T-helper 1 cell treated with Interleukin-12 subunit alpha and Interleukin-12 subunit beta and Interleukin-4 antibody, amounts not matched to agents 30 μg/mL and 1 μg/mL, for 36 hours (primary cell): ENCODE data around the gene CDKL1.

Experiments
- H3K27ac Mint-ChIP-seq: one replicate; pipeline ENCODE4 v1.8.0; 2021; ENCODE audit warnings: mild to moderate bottlenecking, mixed read lengths
- H3K27me3 Mint-ChIP-seq: one replicate; pipeline ENCODE4 v1.8.0; 2021; ENCODE audit warnings: low read depth, mixed read lengths
- H3K36me3 Mint-ChIP-seq: one replicate; pipeline ENCODE4 v1.8.0; 2021; ENCODE audit warnings: low read depth, mixed read lengths
- H3K4me1 Mint-ChIP-seq: one replicate; pipeline ENCODE4 v1.8.0; 2021; ENCODE audit warnings: low read depth, mixed read lengths
- H3K4me3 Mint-ChIP-seq: one replicate; pipeline ENCODE4 v1.8.0; 2021; ENCODE audit warnings: mild to moderate bottlenecking, moderate library complexity, mixed read lengths
- H3K9me3 Mint-ChIP-seq: one replicate; pipeline ENCODE4 v1.8.0; 2021; ENCODE audit warnings: mixed read lengths

CDKL1 gene

GRCh38 chr14:50396631-50397389 lies at the start of gene CDKL1:
Gene CDKL1, minus strand, starts transcription at chr14:50396881. Its CDS starts 1,013 bp downstream, at chr14:50395868.
- Mint-ChIP-seq H3K27me3 (peaks cover 28% of the 10 kb centered on the region), H3K4me3 (peak within 1 kb of the TSS; percentile 78), H3K9me3 (no peaks in the 10 kb centered on the region), H3K4me1 (peaks cover 7% of the 10 kb centered on the region), H3K27ac (no peak within 1 kb of the TSS), H3K36me3 (no peaks in the 10 kb centered on the region)

- H3K36me3 Mint-ChIP-seq: peaks cover 39% of the 10 kb centered on the region
- no peaks in the 10 kb centered on the region for H3K4me1 Mint-ChIP-seq
- peaks cover 12% of the 10 kb centered on the region for H3K9me3 Mint-ChIP-seq
- no peaks in the 10 kb centered on the region for H3K27me3 Mint-ChIP-seq
- no peak overlapping the region for H3K4me3 Mint-ChIP-seq
- no peak overlapping the region for H3K27ac Mint-ChIP-seq
These were observed 37.8 kb upstream of the CDKL1 start for GRCh38 chr14:50434528-50434927.

- no peaks in the 10 kb centered on the region for H3K27me3 Mint-ChIP-seq
- no peak overlapping the region for H3K4me3 Mint-ChIP-seq
- peaks cover 5% of the 10 kb centered on the region for H3K9me3 Mint-ChIP-seq
- H3K27ac Mint-ChIP-seq: no peak overlapping the region
- H3K4me1 Mint-ChIP-seq: no peaks in the 10 kb centered on the region
- peaks cover 37% of the 10 kb centered on the region for H3K36me3 Mint-ChIP-seq
These were observed 35.5 kb upstream of the CDKL1 start for GRCh38 chr14:50432131-50432530.

- Mint-ChIP-seq H3K36me3 (peaks cover 9% of the 10 kb centered on the region), H3K27me3 (no peaks in the 10 kb centered on the region), H3K9me3 (no peaks in the 10 kb centered on the region), H3K4me3 (no peak overlapping the region), H3K4me1 (no peaks in the 10 kb centered on the region), H3K27ac (no peak overlapping the region)
These were observed 29.1 kb upstream of the CDKL1 start for GRCh38 chr14:50425816-50426215.

GRCh38 chr14:50425105-50425504 lies 28.4 kb upstream of the CDKL1 start:
- no peak overlapping the region for H3K4me3 Mint-ChIP-seq
- H3K27me3 Mint-ChIP-seq: no peaks in the 10 kb centered on the region
- H3K4me1 Mint-ChIP-seq: no peaks in the 10 kb centered on the region
- H3K27ac Mint-ChIP-seq: no peak overlapping the region
- H3K9me3 Mint-ChIP-seq: no peaks in the 10 kb centered on the region
- H3K36me3 Mint-ChIP-seq: peaks cover 9% of the 10 kb centered on the region

GRCh38 chr14:50423529-50423928 lies 26.8 kb upstream of the CDKL1 start:
- Mint-ChIP-seq H3K4me1 (no peaks in the 10 kb centered on the region), H3K9me3 (no peaks in the 10 kb centered on the region), H3K4me3 (no peak overlapping the region), H3K36me3 (peaks cover 4% of the 10 kb centered on the region), H3K27me3 (no peaks in the 10 kb centered on the region), H3K27ac (no peak overlapping the region)

DNA sequence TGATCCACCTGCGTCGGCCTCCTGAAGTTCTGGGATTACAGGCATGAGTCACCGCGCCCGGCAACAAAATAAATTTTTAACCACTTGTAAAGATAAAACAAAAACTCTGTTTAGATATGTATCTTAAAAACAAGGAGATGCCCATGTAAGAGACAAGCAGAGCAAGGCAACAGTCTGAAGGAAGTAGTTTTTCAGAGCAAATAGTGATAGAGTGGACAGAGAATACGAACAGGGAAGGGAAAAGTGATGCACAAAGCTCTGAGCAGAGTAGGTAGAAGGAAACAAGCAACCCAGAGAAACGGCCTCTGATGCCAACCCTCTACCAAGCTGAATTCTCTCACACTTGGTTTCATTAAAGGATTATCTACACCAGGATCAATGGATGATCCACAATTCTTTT lies 24.8 kb upstream of the CDKL1 start:
- H3K9me3 Mint-ChIP-seq: no peaks in the 10 kb centered on the region
- H3K27me3 Mint-ChIP-seq: no peaks in the 10 kb centered on the region
- H3K36me3 Mint-ChIP-seq: peaks cover 11% of the 10 kb centered on the region
- no peak overlapping the region for H3K4me3 Mint-ChIP-seq
- no peak overlapping the region for H3K27ac Mint-ChIP-seq
- H3K4me1 Mint-ChIP-seq: peaks cover 5% of the 10 kb centered on the region

DNA sequence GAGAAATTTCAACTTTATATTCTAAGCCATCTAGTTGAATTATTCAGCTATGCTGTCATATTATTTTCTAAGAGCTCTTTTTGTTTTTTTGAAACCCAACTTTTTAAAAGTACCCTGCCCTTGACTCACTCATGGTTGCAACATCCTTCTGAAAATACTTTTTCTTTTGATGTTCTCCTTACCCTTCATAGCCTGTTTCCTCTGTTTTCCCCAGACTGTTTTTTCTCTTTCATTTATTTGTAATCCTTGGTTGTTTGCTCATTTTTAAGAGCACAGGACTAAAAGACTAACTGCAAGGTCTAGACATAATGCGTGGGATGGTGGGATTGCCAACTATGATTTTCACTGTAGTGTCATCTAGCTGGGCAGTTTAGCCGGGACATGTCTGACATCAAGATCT lies 21.2 kb upstream of the CDKL1 start:
- Mint-ChIP-seq H3K27me3 (no peaks in the 10 kb centered on the region), H3K4me3 (no peak overlapping the region), H3K9me3 (no peaks in the 10 kb centered on the region), H3K4me1 (peaks cover 5% of the 10 kb centered on the region), H3K27ac (no peak overlapping the region), H3K36me3 (peaks cover 18% of the 10 kb centered on the region)

DNA sequence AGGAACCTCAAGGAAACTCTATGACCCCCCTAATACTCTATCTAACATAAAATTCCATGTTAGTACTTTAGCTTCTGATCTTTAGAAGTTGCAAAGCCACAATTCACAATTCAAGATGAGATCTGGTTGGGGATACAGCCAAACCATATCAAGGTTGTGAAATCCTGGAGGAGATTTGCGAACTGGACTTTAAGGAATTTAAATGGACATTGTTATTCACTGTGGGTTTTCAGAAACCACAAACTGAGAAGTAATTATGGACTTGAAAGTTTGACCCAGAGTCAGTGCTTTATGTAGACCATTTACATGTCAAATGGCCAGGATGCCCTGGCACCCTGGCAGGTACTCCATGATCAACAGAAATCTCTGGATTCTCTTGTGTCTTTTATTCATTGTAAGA lies 14.2 kb upstream of the CDKL1 start:
- H3K4me3 Mint-ChIP-seq: no peak overlapping the region
- H3K9me3 Mint-ChIP-seq: peaks cover 9% of the 10 kb centered on the region
- no peak overlapping the region for H3K27ac Mint-ChIP-seq
- H3K27me3 Mint-ChIP-seq: no peaks in the 10 kb centered on the region
- peaks cover 4% of the 10 kb centered on the region for H3K4me1 Mint-ChIP-seq
- peaks cover 5% of the 10 kb centered on the region for H3K36me3 Mint-ChIP-seq

GRCh38 chr14:50410071-50410470 lies 13.4 kb upstream of the CDKL1 start:
- peaks cover 15% of the 10 kb centered on the region for H3K9me3 Mint-ChIP-seq
- no peaks in the 10 kb centered on the region for H3K27me3 Mint-ChIP-seq
- peaks cover 3% of the 10 kb centered on the region for H3K36me3 Mint-ChIP-seq
- no peak overlapping the region for H3K4me3 Mint-ChIP-seq
- H3K27ac Mint-ChIP-seq: no peak overlapping the region
- H3K4me1 Mint-ChIP-seq: peaks cover 6% of the 10 kb centered on the region

DNA sequence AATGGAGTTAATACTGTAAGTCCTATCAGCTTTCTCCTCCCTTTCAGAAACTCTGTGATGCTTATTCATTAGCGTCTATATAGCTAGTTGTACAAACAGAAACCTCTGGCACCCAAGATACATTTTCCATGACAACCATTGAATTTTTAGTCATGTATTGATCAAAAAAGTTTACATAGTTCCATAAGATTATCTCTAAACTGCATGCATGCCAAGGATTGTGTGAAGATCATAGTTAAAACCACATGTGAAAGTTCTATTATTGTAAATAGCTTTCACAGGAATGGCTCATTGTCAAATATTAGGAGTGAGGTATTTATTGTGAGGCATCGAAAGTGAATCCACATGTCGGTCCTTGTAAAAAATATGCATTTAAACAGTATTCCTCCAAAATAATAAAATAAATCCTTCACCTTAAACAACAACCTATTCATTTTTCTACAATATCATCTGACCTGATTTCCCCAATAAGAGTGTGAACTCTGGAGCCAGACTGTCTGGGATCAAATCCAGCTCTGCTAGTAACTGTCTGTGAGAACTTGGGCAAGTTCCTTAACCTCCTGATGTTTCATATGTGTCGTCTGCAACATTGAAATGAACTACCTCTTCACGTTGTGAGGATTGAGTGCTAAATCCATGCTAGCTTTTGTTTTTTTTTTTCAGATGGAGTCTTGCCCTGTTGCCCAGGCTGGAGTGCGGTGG lies 10.6 kb upstream of the CDKL1 start:
- H3K27ac Mint-ChIP-seq: no peak overlapping the region
- peaks cover 6% of the 10 kb centered on the region for H3K4me1 Mint-ChIP-seq
- no peaks in the 10 kb centered on the region for H3K27me3 Mint-ChIP-seq
- no peak overlapping the region for H3K4me3 Mint-ChIP-seq
- H3K9me3 Mint-ChIP-seq: peaks cover 15% of the 10 kb centered on the region
- peaks cover 3% of the 10 kb centered on the region for H3K36me3 Mint-ChIP-seq

- Mint-ChIP-seq H3K27ac (no peak overlapping the region), H3K36me3 (peaks cover 2% of the 10 kb centered on the region), H3K9me3 (peaks cover 15% of the 10 kb centered on the region)
These were observed 6.7 kb upstream of the CDKL1 start for GRCh38 chr14:50403419-50403818.

GRCh38 chr14:50402965-50403364 lies 6.3 kb upstream of the CDKL1 start:
- Mint-ChIP-seq H3K36me3 (peaks cover 2% of the 10 kb centered on the region), H3K4me3 (no peak overlapping the region), H3K9me3 (peaks cover 15% of the 10 kb centered on the region), H3K27ac (no peak overlapping the region), H3K4me1 (peaks cover 6% of the 10 kb centered on the region), H3K27me3 (peaks cover 4% of the 10 kb centered on the region)

More at GRCh38 chr14:50403419-50403818, 6.7 kb upstream of the CDKL1 start:
- peaks cover 6% of the 10 kb centered on the region for H3K4me1 Mint-ChIP-seq
- H3K27me3 Mint-ChIP-seq: no peaks in the 10 kb centered on the region
- no peak overlapping the region for H3K4me3 Mint-ChIP-seq

DNA sequence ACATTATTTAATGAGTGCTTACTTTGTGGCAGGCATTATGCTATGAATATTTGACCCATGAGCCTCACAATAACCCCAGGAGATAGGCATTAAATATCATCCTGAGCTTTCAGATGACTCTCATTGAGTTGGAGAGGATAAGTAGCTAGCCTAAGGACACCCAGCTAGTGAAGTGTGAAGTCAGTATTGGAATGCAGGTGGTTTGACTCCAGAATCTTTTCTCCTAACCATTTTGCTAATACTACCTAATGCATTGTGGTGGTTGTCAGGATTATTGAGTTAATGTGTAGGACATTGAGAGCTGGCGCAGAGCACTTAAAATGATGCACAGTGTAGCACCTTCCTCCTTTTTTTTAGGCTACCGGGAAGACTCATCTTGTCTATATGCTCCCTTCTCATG lies 3.8 kb upstream of the CDKL1 start:
- H3K27ac Mint-ChIP-seq: no peak overlapping the region
- H3K4me3 Mint-ChIP-seq: no peak overlapping the region
- no peaks in the 10 kb centered on the region for H3K36me3 Mint-ChIP-seq
- H3K9me3 Mint-ChIP-seq: peaks cover 1% of the 10 kb centered on the region
- peaks cover 5% of the 10 kb centered on the region for H3K4me1 Mint-ChIP-seq
- H3K27me3 Mint-ChIP-seq: peaks cover 17% of the 10 kb centered on the region
